HG03175 (cell line): Measurements from ENCODE around the gene RRP12.

ENCODE experiments used
- ATAC-seq: cut with Tn5 transposase; IDR thresholded peaks from one replicate; pipeline ENCODE4 v1.9.1; 2021; ENCODE audit warnings: mild to moderate bottlenecking, moderate library complexity; ENCODE audit not compliant: unreplicated experiment

Gene RRP12

GRCh38 chr10:97319671-97320479 is 81.3 kb downstream of the RRP12 start:
- ATAC-seq = peak; percentile 39

GRCh38 chr10:97318772-97319651 is 82.1 kb downstream of the RRP12 start, which contains the start of gene FRAT1:
Gene FRAT1, plus strand, starts transcription at chr10:97319271. Its CDS starts 183 bp downstream, at chr10:97319454.
- ATAC-seq = peak; percentile 75

GRCh38 chr10:97314671-97315070 is 86.5 kb downstream of the RRP12 start:
- no peak for ATAC-seq

GRCh38 chr10:97312897-97313296 is 88.2 kb downstream of the RRP12 start:
- ATAC-seq = no peak

- no peak for ATAC-seq
These were observed 90.0 kb downstream of the RRP12 start for GRCh38 chr10:97311111-97311626.

- no peak for ATAC-seq
These were observed 93.0 kb downstream of the RRP12 start for GRCh38 chr10:97307866-97308780.

- no peak for ATAC-seq
These were observed 93.7 kb downstream of the RRP12 start for GRCh38 chr10:97307441-97307840.
